GM21737 (cell line): Measurements from ENCODE around the gene ALDH2.
"Not testable (repeated sequence)": the region's sequence is repeated elsewhere in the genome, so short reads cannot be mapped to it uniquely, and the experiment has no call there.

Source experiments
- ATAC-seq: cut with Tn5 transposase; IDR thresholded peaks from one replicate; pipeline ENCODE4 v1.9.1; 2021; ENCODE audit warnings: mild to moderate bottlenecking, moderate library complexity; ENCODE audit not compliant: unreplicated experiment

ALDH2 gene

DNA sequence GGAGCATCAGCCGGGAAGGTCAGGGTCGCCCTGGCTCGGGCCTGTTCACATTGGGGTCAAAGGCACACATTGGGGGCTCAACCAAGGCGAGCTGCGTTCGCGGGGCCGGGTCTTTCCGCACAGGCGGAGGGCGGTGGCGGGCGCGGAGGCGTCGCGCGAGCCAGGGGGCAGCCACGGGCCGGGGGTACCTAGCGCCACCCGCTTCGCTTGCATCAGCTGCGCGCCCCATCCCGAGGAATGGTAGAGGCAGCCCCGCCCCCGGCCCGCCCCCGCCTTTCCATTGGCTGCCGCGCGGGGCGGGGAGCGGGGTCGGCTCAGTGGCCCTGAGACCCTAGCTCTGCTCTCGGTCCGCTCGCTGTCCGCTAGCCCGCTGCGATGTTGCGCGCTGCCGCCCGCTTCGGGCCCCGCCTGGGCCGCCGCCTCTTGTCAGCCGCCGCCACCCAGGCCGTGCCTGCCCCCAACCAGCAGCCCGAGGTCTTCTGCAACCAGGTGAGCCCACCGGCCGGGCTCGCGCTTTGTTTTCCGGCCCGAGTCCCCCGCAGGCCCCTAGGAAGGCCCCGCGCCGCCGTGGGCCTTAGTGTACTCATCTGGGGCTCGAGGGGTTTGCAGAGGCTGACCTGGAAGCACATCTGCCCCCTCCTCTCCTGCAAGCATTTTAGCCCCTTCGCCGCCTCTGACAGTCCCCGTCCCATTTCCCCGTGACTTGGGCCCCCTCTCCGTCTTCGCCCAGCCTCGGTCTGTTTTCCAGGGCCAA is at the start of gene ALDH2:
TSS of gene ALDH2 (plus strand) at position 326 of the 754 bp plus-strand sequence. CDS start at position 376, 50 bp downstream.
- ATAC-seq: no peak

- not testable (repeated sequence) for ATAC-seq
Observed at GRCh38 chr12:111719316-111719715, 47.4 kb upstream of the ALDH2 start.

DNA sequence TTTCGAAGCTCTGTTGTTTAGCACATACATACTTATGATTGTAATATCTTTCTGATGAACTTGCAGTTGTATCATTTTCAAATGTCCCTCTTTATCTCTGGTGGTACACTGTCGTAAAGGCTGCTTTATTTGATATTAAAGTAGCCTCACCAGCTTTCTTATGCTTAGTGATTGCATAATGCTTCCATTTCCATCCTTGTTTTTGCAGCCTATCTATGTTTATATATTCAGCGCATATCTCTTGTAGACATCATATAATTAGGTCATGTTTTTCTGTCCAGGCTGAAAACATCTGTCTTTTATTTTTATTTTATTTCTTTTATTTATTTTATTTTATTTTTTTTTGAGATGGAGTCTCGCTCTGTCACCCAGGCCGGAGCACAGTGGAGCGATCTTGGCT is 46.3 kb upstream of the ALDH2 start:
- ATAC-seq: no peak

- not testable (repeated sequence) for ATAC-seq
Observed at GRCh38 chr12:111723646-111724360, 42.9 kb upstream of the ALDH2 start.

- no peak for ATAC-seq
Observed at GRCh38 chr12:111728795-111729194, 37.9 kb upstream of the ALDH2 start.

GRCh38 chr12:111730420-111730819 is 36.3 kb upstream of the ALDH2 start:
- no peak for ATAC-seq

DNA sequence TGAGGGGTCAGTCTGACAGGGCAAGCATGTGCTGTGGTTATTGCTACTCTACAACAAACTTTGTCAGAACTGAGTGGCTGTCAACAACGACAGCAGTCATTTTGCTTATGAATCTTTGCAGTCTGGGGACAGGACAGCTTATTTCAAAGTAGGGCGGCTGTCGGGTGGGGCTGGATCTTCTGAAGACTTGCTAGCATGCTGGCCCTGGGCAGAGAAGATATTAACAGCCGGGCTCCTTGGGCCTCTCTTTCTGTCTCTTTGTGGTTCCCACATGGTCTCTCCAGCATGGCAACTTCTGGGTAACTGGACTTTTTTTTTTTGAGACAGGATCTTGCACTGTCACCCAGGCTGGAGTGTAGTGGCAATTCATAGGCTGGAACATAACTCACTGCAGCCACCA is 33.9 kb upstream of the ALDH2 start:
- no peak for ATAC-seq

DNA sequence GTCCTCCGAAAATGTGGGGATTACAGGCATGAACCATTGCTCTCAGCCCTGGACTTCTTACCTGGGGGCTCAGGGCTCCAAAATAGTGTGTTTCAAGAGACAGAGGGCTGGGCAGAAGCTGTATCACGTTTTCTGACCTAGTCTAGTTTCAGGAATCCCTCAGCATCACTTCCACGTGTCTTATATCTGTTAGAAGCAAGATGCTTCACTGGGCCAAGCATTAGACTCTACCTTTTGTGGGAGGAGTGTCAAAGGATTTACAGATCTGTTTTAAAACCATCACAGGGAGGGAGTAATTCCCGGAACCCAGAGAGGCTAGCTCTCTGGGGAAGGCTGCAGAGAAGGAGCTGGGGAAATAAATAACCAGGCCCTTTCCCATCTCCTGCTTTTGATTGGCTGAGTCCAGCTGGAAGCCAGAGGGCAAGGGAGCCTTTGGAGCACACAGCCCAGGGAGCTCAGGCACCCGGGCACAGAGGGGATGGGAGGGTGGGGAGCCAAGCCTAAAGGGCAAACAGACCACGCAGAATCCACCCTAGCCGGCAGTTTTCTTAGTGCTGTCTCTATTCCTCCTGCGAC is 33.3 kb upstream of the ALDH2 start:
- no peak for ATAC-seq

GRCh38 chr12:111739524-111739923 is 27.2 kb upstream of the ALDH2 start:
- ATAC-seq: not testable (repeated sequence)

GRCh38 chr12:111741235-111741812 is 25.4 kb upstream of the ALDH2 start:
- no peak for ATAC-seq

DNA sequence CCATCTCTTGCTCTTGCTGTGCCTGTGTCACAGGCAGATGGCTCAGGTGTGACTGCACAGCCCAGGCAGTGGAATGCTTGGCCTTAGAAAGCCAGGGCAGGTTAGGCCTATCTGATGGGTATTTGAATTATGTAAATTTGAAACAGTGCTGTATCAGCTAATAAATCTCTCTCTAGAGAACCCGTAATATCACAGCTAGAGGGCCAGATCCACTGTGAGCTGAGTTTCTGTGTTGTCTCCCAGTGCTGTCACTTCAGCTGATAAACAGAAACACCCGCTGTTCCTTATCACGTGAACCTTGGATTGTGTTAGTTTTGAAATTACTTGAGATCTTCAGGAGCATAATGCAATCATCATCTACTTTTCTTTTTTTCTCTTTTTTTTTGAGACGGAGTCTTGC is 21.5 kb upstream of the ALDH2 start:
- no peak for ATAC-seq

- ATAC-seq: no peak
Observed at GRCh38 chr12:111747333-111747732, 19.4 kb upstream of the ALDH2 start.

- ATAC-seq: no peak
Observed at GRCh38 chr12:111748151-111748672, 18.5 kb upstream of the ALDH2 start.

DNA sequence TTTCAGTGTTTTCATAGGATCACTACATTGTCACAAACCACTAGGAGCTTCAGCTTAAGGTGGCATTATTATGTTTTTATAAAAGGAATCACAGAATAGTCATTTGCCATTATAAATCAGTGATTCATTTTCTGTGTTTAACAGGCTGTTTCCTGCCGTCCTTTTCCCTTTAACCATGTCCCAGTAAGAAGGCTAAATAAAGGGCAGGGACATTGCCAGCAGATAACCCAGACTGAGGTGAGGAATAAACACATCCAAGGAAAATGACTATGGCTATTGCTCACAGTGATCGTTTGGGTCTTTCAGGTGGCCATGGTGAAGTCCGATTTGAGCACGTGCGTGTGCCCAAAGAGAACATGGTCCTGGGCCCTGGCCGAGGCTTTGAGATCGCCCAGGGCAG is 17.9 kb upstream of the ALDH2 start:
- ATAC-seq: no peak

DNA sequence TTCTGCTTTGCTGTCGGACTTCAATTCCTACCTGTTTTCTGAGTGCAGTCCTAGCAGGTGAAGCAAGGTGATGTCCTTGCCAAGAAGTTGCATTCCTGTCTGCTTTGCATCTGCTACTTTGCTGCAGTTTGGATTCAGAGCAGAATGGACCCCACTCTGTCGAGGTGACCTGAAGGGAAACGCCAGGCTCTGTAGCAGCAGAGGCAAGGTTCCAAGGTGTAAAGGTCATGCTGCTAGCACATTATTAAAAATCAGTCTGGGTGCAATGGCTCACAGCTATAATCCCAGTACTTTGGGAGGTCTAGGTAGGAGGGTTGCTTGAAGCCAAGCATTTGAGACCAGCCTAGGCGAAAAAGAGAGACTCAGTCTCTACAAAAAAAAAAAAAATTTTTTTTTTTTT is 17.3 kb upstream of the ALDH2 start:
- ATAC-seq: no peak

GRCh38 chr12:111753144-111753881 is 13.4 kb upstream of the ALDH2 start:
- ATAC-seq: no peak

DNA sequence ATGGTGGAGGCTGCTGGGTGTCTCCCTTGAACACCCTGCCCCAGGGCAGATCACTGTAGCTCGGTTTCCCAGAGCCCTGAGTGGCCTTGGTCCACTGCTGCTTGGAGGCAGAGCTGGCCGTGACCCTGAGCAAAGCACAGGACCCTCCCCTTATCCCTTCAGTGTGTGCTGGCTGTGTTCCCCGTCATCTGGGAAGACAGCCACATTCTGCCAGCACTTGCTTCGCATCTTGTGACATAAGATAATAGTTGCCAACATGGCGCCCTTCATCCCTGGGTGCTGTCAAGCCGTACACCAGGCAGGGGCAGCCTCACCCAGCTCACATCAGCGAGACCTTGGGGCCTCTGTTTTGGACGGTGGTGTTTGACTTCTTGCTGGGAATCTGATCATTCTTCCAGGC is 12.1 kb upstream of the ALDH2 start:
- no peak for ATAC-seq

- ATAC-seq: no peak
Observed at GRCh38 chr12:111756196-111756595, 10.5 kb upstream of the ALDH2 start.

GRCh38 chr12:111756681-111757080 is 10.1 kb upstream of the ALDH2 start:
- ATAC-seq: no peak

- peak; percentile 43 for ATAC-seq
Observed at GRCh38 chr12:111757361-111758119, 9.2 kb upstream of the ALDH2 start.
